ENCODE measurements around the gene WHAMM.

The WHAMM gene

GRCh38 chr15:82812994-82813393 lies 3.6 kb downstream of the WHAMM start:
- no peak for TF ChIP-seq GATA2 (IDR thresholded peaks at IDR 0.05; ENCODE audit: low read depth, low read length)
- no peak for TF ChIP-seq GATA3 (IDR thresholded peaks at IDR 0.05; ENCODE audit: low read depth, low read length)

- TF ChIP-seq GATA2 (IDR thresholded peaks at IDR 0.05; ENCODE audit: low read depth, low read length) = no peak
- no peak for TF ChIP-seq GATA3 (IDR thresholded peaks at IDR 0.05; ENCODE audit: low read depth, low read length)
Observed at GRCh38 chr15:82820128-82820527, 10.7 kb downstream of the WHAMM start.

- TF ChIP-seq GATA2 (IDR thresholded peaks at IDR 0.05; ENCODE audit: low read depth, low read length) = no peak
- TF ChIP-seq GATA3 (IDR thresholded peaks at IDR 0.05; ENCODE audit: low read depth, low read length) = no peak
Observed at GRCh38 chr15:82823049-82823448, 13.6 kb downstream of the WHAMM start.

- TF ChIP-seq GATA2 (IDR thresholded peaks at IDR 0.05; ENCODE audit: low read depth, low read length) = no peak
- TF ChIP-seq GATA3 (IDR thresholded peaks at IDR 0.05; ENCODE audit: low read depth, low read length) = no peak
Observed at GRCh38 chr15:82828075-82828474, 18.6 kb downstream of the WHAMM start.

GRCh38 chr15:82829234-82829633 lies 19.8 kb downstream of the WHAMM start:
- TF ChIP-seq GATA2 (IDR thresholded peaks at IDR 0.05; ENCODE audit: low read depth, low read length) = no peak
- no peak for TF ChIP-seq GATA3 (IDR thresholded peaks at IDR 0.05; ENCODE audit: low read depth, low read length)

GRCh38 chr15:82830427-82831173 lies 21.2 kb downstream of the WHAMM start:
- TF ChIP-seq GATA3 (IDR thresholded peaks at IDR 0.05; ENCODE audit: low read depth, low read length) (no peak), GATA2 (IDR thresholded peaks at IDR 0.05; ENCODE audit: low read depth, low read length) (no peak)

- TF ChIP-seq GATA3 (IDR thresholded peaks at IDR 0.05; ENCODE audit: low read depth, low read length) (no peak), GATA2 (IDR thresholded peaks at IDR 0.05; ENCODE audit: low read depth, low read length) (no peak)
Observed at GRCh38 chr15:82831894-82832600, 22.6 kb downstream of the WHAMM start.

GRCh38 chr15:82832601-82833361 lies 23.4 kb downstream of the WHAMM start:
- TF ChIP-seq GATA3 (IDR thresholded peaks at IDR 0.05; ENCODE audit: low read depth, low read length) = no peak
- TF ChIP-seq GATA2 (IDR thresholded peaks at IDR 0.05; ENCODE audit: low read depth, low read length) = no peak

GRCh38 chr15:82833362-82833682 lies 23.9 kb downstream of the WHAMM start:
- no peak for TF ChIP-seq GATA3 (IDR thresholded peaks at IDR 0.05; ENCODE audit: low read depth, low read length)
- TF ChIP-seq GATA2 (IDR thresholded peaks at IDR 0.05; ENCODE audit: low read depth, low read length) = no peak

- TF ChIP-seq GATA3 (IDR thresholded peaks at IDR 0.05; ENCODE audit: low read depth, low read length) (no peak), GATA2 (IDR thresholded peaks at IDR 0.05; ENCODE audit: low read depth, low read length) (no peak)
Observed at GRCh38 chr15:82835391-82835917, 26.0 kb downstream of the WHAMM start.

- TF ChIP-seq GATA3 (IDR thresholded peaks at IDR 0.05; ENCODE audit: low read depth, low read length) (no peak), GATA2 (IDR thresholded peaks at IDR 0.05; ENCODE audit: low read depth, low read length) (no peak)
Observed at GRCh38 chr15:82838096-82838735, 28.8 kb downstream of the WHAMM start.

GRCh38 chr15:82839136-82839535 lies 29.7 kb downstream of the WHAMM start:
- no peak for TF ChIP-seq GATA2 (IDR thresholded peaks at IDR 0.05; ENCODE audit: low read depth, low read length)
- TF ChIP-seq GATA3 (IDR thresholded peaks at IDR 0.05; ENCODE audit: low read depth, low read length) = no peak

- TF ChIP-seq GATA3 (IDR thresholded peaks at IDR 0.05; ENCODE audit: low read depth, low read length) = no peak
- no peak for TF ChIP-seq GATA2 (IDR thresholded peaks at IDR 0.05; ENCODE audit: low read depth, low read length)
Observed at GRCh38 chr15:82840166-82840565, 30.7 kb downstream of the WHAMM start.

GRCh38 chr15:82843566-82843965 lies 34.1 kb downstream of the WHAMM start:
- TF ChIP-seq GATA3 (IDR thresholded peaks at IDR 0.05; ENCODE audit: low read depth, low read length) (no peak), GATA2 (IDR thresholded peaks at IDR 0.05; ENCODE audit: low read depth, low read length) (no peak)
